Right lobe of liver (tissue), 6 donors: ENCODE results near the gene DAPK1. TPM values are rescaled to one million over a fixed set of nuclear protein-coding genes. Genes with fewer than 3 reads are reported as not detected.

Experiments
- ATAC-seq, 4 donors: fragments of 200-7000 bp; cut with Tn5 transposase; one replicate each; pipeline ENCODE4 v1.9.1; 2020; ENCODE audit warnings: mild to moderate bottlenecking in 4 of 4, moderate library complexity in 4 of 4
- DNase-seq, 3 donors: peaks; one replicate each; pipeline ENCODE4 v3.0.0-alpha.2; 2020
- H3K27ac ChIP-seq, 3 donors: fragments of 200-600 bp; one replicate each; pipeline ENCODE4 v1.8.0; 2022
- H3K27me3 ChIP-seq, 2 donors: fragments of 200-600 bp; one replicate each; pipeline ENCODE4 v1.8.0; 2022
- H3K36me3 ChIP-seq, 4 donors: fragments of 200-600 bp; sonication (generic) in 1 of 4; one replicate each; pipeline versions ENCODE4 v1.5.1 to v1.8.0; 2017 to 2022; ENCODE audit warnings: control low read depth in 1 of 4
- H3K4me1 ChIP-seq, 4 donors: fragments of 200-600 bp; sonication (generic) in 1 of 4; one replicate each; pipeline versions ENCODE4 v1.5.1 to v1.8.0; 2017 to 2022; ENCODE audit warnings: control low read depth in 1 of 4
- H3K4me3 ChIP-seq, 3 donors: fragments of 200-600 bp; one replicate each; pipeline ENCODE4 v1.8.0; 2022
- H3K9me3 ChIP-seq, 4 donors: fragments of 200-600 bp; sonication (generic) in 1 of 4; one replicate each; pipeline versions ENCODE4 v1.5.1 to v1.8.0; 2017 to 2022; ENCODE audit warnings: control low read depth in 1 of 4
- CTCF ChIP-seq, 4 donors: fragments of 200-600 bp in 3 of 4; fragments of 450-650 bp in 1 of 4; IDR thresholded peaks; one replicate each; pipeline versions ENCODE4 v1.5.1 to v1.8.0; 2016 to 2022; ENCODE audit warnings: antibody characterized with exemption in 4 of 4, mild to moderate bottlenecking in 2 of 4
- POLR2A ChIP-seq: fragments of 450-650 bp; IDR thresholded peaks from one replicate; pipeline ENCODE4 v1.6.1; 2017; ENCODE audit warnings: antibody characterized with exemption, mild to moderate bottlenecking
- WGBS: methylation state at CpG from one replicate; pipeline ENCODE4 v1.1.6; 2018; ENCODE audit warnings: low coverage, low lambda C conversion rate; ENCODE audit not compliant: insufficient coverage; ENCODE audit errors: missing lambda C conversion rate; 5-methylcytosine and 5-hydroxymethylcytosine counted together
- intact Hi-C, 2 donors: fragments of 100-400 bp; cut with DNase I; formaldehyde crosslinking; loops; one replicate each; pipeline versions ENCODE4 v1.11.2 to v1.14.1; 2022
- total RNA-seq, 6 experiments: library from RNA; depleted of rRNA in 2 of 6; stranded (reverse); fragments of >200 nt in 2 of 6; fragmentation: NEBNext Ultra II Directional in 3 of 6; extraction: Animal tissue kit (Norgen Biotek cat#: 25700) in 3 of 6; gene quantifications; one replicate each; pipeline versions ENCODE4 v1.1.0 to v1.2.4, GENCODE V29; 2016 to 2023
- donor health status: DM: no; HTN: yes; CAD: no.
- donor health status: DM: no; HTN: no; CAD: no.
- donor health status: DM: no; HTN: no; CAD: no.
- donor health status: DM: no; HTN: yes; CAD: no.
- donor health status: DM: no; HTN: yes; CAD: no.

Gene DAPK1
- total RNA-seq, 6 experiments from 2014 or later = 17.4 to 55.0 (median 33.9) TPM

- Histone ChIP-seq H3K27me3 (no peaks in the 10 kb centered on the region), H3K36me3 (no peaks in the 10 kb centered on the region), H3K27ac (no peak overlapping the region), H3K4me3 (no peak overlapping the region), H3K4me1 (no peaks in the 10 kb centered on the region), H3K9me3 (no peaks in the 10 kb centered on the region)
- WGBS = 34% methylated on average over 6 of the region's 7 CpGs
- ATAC-seq (peak in 1 of 4 donors; percentile 34), DNase-seq (no peak)
- TF ChIP-seq CTCF (IDR thresholded peaks at IDR 0.05) = no peak
- TF ChIP-seq POLR2A = no peak
- intact Hi-C loops = no loop called here
Measured at GRCh38 chr9:87464110-87464991, 33.3 kb upstream of the DAPK1 start.

- DNase-seq = no peak
- WGBS = 100% methylated on average over 1 of the region's 1 CpG
- H3K4me1 ChIP-seq = no peaks in the 10 kb centered on the region
Measured at GRCh38 chr9:87464992-87465378, 32.7 kb upstream of the DAPK1 start.

GRCh38 chr9:87465816-87466215 is 31.9 kb upstream of the DAPK1 start:
- Histone ChIP-seq H3K27ac (no peak overlapping the region), H3K4me3 (no peak overlapping the region), H3K4me1 (no peaks in the 10 kb centered on the region), H3K36me3 (no peaks in the 10 kb centered on the region), H3K27me3 (no peaks in the 10 kb centered on the region), H3K9me3 (no peaks in the 10 kb centered on the region)
- ATAC-seq = no peak
- intact Hi-C loops = no loop called here
- DNase-seq = no peak
- TF ChIP-seq POLR2A = no peak
- TF ChIP-seq CTCF (IDR thresholded peaks at IDR 0.05) = no peak
- WGBS = 73% methylated on average over 3 of the region's 3 CpGs

More at GRCh38 chr9:87464992-87465378, 32.7 kb upstream of the DAPK1 start:
- no peaks in the 10 kb centered on the region for H3K9me3 ChIP-seq
- no peaks in the 10 kb centered on the region for H3K27me3 ChIP-seq
- no peak overlapping the region for H3K27ac ChIP-seq
- no peak for ATAC-seq
- H3K36me3 ChIP-seq = no peaks in the 10 kb centered on the region
- TF ChIP-seq POLR2A (no peak), CTCF (IDR thresholded peaks at IDR 0.05) (no peak)
- intact Hi-C loops = no loop called here
- no peak overlapping the region for H3K4me3 ChIP-seq

- H3K9me3 ChIP-seq = no peaks in the 10 kb centered on the region
- no peaks in the 10 kb centered on the region for H3K27me3 ChIP-seq
- no peaks in the 10 kb centered on the region for H3K4me1 ChIP-seq
- H3K36me3 ChIP-seq = no peaks in the 10 kb centered on the region
- H3K27ac ChIP-seq = no peak overlapping the region
- intact Hi-C loops = no loop called here
- ATAC-seq (no peak), DNase-seq (no peak)
- H3K4me3 ChIP-seq = no peak overlapping the region
- TF ChIP-seq POLR2A = no peak
- no peak for TF ChIP-seq CTCF (IDR thresholded peaks at IDR 0.05)
- 90% methylated on average over 6 of the region's 6 CpGs for WGBS
Measured at GRCh38 chr9:87467187-87467586, 30.5 kb upstream of the DAPK1 start.
